ENCODE measurements around the gene CCDC40. TPM values are rescaled to one million over a fixed set of nuclear protein-coding genes. Genes with fewer than 3 reads are reported as not detected.

The CCDC40 gene
- total and polyA plus RNA-seq, 2 donors: 0.57 to 1.5 TPM

GRCh38 chr17:79997011-79997660 lies 39.3 kb upstream of the CCDC40 start:
- Histone ChIP-seq H3K27ac (ENCODE audit: low read depth in 1 of 2, low read length in 1 of 2) (peak overlapping the region; percentile 87 to 94), H3K4me1 (ENCODE audit: control insufficient read depth in 2 of 2, insufficient read depth in 2 of 2, low read length in 2 of 2) (peaks cover 26 to 44% of the 10 kb centered on the region in 2 donors), H3K4me3 (ENCODE audit: low read length in 2 of 2) (peak overlapping the region in 1 of 2 donors; percentile 12), H3K9me3 (ENCODE audit: control insufficient read depth in 2 of 2, insufficient read depth in 1 of 2, low read length in 1 of 2) (peaks cover 0 to 6% of the 10 kb centered on the region in 2 donors), H3K36me3 (ENCODE audit: control insufficient read depth in 2 of 2, insufficient read depth in 2 of 2, low read length in 1 of 2) (no peaks in the 10 kb centered on the region), H3K27me3 (ENCODE audit: control insufficient read depth in 2 of 2, insufficient read depth in 1 of 2, low read length in 1 of 2) (peaks cover 0 to under 1% of the 10 kb centered on the region in 2 donors)
- DNase-seq (ENCODE audit: low read depth in 6 of 9, low spot score in 9 of 9): peak; percentile 65 to 95 (median 80)
- 11% methylated on average over 15 of the region's 15 CpGs for WGBS

- no peak for DNase-seq (ENCODE audit: low read depth in 6 of 9, low spot score in 9 of 9)
- no peaks in the 10 kb centered on the region for H3K36me3 ChIP-seq (ENCODE audit: control insufficient read depth in 2 of 2, insufficient read depth in 2 of 2, low read length in 1 of 2)
- peaks cover 15 to 22% of the 10 kb centered on the region in 2 donors for H3K4me1 ChIP-seq (ENCODE audit: control insufficient read depth in 2 of 2, insufficient read depth in 2 of 2, low read length in 2 of 2)
- no peak overlapping the region for H3K27ac ChIP-seq (ENCODE audit: low read depth in 1 of 2, low read length in 1 of 2)
- WGBS: 97% methylated on average over 7 of the region's 7 CpGs
- peaks cover 0 to 6% of the 10 kb centered on the region in 2 donors for H3K9me3 ChIP-seq (ENCODE audit: control insufficient read depth in 2 of 2, insufficient read depth in 1 of 2, low read length in 1 of 2)
- no peaks in the 10 kb centered on the region for H3K27me3 ChIP-seq (ENCODE audit: control insufficient read depth in 2 of 2, insufficient read depth in 1 of 2, low read length in 1 of 2)
- no peak overlapping the region for H3K4me3 ChIP-seq (ENCODE audit: low read length in 2 of 2)
Observed at GRCh38 chr17:80000136-80000535, 36.3 kb upstream of the CCDC40 start.

DNA sequence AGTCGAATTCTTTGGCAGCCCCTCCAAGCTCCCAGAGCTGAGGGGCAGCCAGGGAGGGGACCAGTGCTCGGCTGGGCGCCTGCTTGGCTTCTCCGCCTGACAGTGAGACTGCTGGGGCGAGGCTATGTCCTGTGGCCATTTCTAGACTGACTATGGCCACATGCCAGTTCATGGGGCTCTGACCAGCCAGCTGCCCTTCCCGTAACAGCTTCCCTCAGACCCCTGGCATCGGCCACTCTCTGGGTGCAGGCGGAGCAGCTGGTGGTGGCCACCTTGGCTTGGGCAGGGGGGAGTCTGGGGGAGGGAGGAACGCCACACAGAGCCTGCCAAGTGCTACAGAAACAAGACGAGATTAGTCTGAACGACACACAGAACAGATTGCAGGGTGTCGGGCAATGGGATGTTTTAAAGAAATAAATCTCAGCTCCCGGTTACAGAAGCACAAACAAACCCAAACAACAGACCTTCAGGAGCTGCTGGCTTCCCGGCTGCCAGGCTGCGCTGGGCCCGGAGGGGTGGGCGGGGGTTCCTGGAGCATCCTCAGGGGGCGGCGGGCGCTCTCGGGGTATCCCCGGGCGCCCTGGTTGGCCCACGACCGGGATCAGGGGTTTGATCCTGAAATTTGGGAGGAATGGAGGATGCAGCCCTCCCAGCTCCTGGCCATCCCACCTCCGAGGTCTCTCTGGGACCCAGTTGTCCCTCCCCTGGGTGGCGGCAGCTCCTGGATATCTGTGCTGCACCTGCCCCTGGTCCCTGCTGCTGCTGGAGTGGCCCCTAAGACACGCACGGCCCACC lies 35.3 kb upstream of the CCDC40 start:
- Histone ChIP-seq H3K27ac (ENCODE audit: low read depth in 1 of 2, low read length in 1 of 2) (no peak overlapping the region), H3K9me3 (ENCODE audit: control insufficient read depth in 2 of 2, insufficient read depth in 1 of 2, low read length in 1 of 2) (peaks cover 0 to 11% of the 10 kb centered on the region in 2 donors), H3K36me3 (ENCODE audit: control insufficient read depth in 2 of 2, insufficient read depth in 2 of 2, low read length in 1 of 2) (no peaks in the 10 kb centered on the region), H3K4me1 (ENCODE audit: control insufficient read depth in 2 of 2, insufficient read depth in 2 of 2, low read length in 2 of 2) (peaks cover 15 to 22% of the 10 kb centered on the region in 2 donors), H3K27me3 (ENCODE audit: control insufficient read depth in 2 of 2, insufficient read depth in 1 of 2, low read length in 1 of 2) (no peaks in the 10 kb centered on the region), H3K4me3 (ENCODE audit: low read length in 2 of 2) (no peak overlapping the region)
- DNase-seq (ENCODE audit: low read depth in 6 of 9, low spot score in 9 of 9): no peak
- 96% methylated on average over 29 of the region's 29 CpGs for WGBS

DNA sequence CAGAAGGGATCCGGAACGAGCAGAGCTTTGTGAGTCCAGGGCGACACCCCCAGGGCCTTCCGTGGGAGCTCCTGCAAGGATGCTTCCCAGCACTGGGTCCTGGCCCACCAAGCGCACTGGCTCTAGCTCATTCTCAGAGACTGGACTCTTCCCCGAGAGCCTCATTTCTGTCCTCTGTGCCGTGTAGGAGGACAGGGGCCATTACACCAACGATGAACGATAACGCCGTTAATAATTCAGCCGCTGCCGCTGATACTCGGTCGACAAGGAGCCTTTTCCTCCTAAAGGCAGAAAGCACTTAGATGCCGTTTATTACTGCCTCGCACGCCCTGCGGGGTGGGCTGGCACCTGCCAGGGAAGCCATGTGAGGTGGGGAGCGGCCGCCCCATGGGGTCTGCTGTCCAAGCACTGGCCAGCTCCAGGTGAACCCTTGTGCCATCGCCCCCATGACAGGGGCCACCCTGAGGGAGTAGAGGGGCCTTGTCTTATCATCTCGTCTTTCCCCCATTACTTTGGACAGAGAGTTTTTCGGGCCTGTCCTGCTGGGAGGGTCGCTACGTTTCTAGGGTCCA lies 34.3 kb upstream of the CCDC40 start:
- DNase-seq (ENCODE audit: low read depth in 6 of 9, low spot score in 9 of 9): no peak
- Histone ChIP-seq H3K4me3 (ENCODE audit: low read length in 2 of 2) (no peak overlapping the region), H3K27me3 (ENCODE audit: control insufficient read depth in 2 of 2, insufficient read depth in 1 of 2, low read length in 1 of 2) (no peaks in the 10 kb centered on the region), H3K27ac (ENCODE audit: low read depth in 1 of 2, low read length in 1 of 2) (no peak overlapping the region), H3K4me1 (ENCODE audit: control insufficient read depth in 2 of 2, insufficient read depth in 2 of 2, low read length in 2 of 2) (peaks cover 5 to 12% of the 10 kb centered on the region in 2 donors), H3K9me3 (ENCODE audit: control insufficient read depth in 2 of 2, insufficient read depth in 1 of 2, low read length in 1 of 2) (peaks cover 0 to 11% of the 10 kb centered on the region in 2 donors), H3K36me3 (ENCODE audit: control insufficient read depth in 2 of 2, insufficient read depth in 2 of 2, low read length in 1 of 2) (no peaks in the 10 kb centered on the region)
- 98% methylated on average over 26 of the region's 26 CpGs for WGBS

- Histone ChIP-seq H3K27ac (ENCODE audit: low read depth in 1 of 2, low read length in 1 of 2) (no peak overlapping the region), H3K4me3 (ENCODE audit: low read length in 2 of 2) (no peak overlapping the region), H3K36me3 (ENCODE audit: control insufficient read depth in 2 of 2, insufficient read depth in 2 of 2, low read length in 1 of 2) (no peaks in the 10 kb centered on the region), H3K4me1 (ENCODE audit: control insufficient read depth in 2 of 2, insufficient read depth in 2 of 2, low read length in 2 of 2) (peaks cover 0 to 5% of the 10 kb centered on the region in 2 donors), H3K9me3 (ENCODE audit: control insufficient read depth in 2 of 2, insufficient read depth in 1 of 2, low read length in 1 of 2) (peaks cover 0 to 11% of the 10 kb centered on the region in 2 donors), H3K27me3 (ENCODE audit: control insufficient read depth in 2 of 2, insufficient read depth in 1 of 2, low read length in 1 of 2) (no peaks in the 10 kb centered on the region)
- WGBS: 97% methylated on average over 30 of the region's 30 CpGs
- DNase-seq (ENCODE audit: low read depth in 6 of 9, low spot score in 9 of 9): no peak
Observed at GRCh38 chr17:80002690-80003490, 33.6 kb upstream of the CCDC40 start.

DNA sequence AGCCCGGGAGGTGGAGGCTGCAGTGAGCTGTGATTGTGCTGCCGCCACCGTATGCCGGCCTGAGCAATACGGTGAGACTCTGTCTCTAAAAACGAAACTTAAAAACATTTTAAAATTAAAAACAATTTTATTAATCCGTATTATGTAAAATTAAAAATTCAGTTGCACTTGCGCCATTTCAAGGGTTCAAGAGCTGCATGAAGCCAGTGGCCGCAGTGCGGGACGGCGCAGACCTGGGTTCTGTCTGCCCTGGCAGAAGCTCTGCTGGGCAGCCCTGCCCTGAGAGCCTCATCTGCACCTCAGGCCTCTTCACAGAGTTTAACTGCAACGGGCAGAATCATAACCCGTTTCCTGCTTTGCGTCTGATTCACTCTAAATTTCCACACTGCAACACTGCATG lies 32.5 kb upstream of the CCDC40 start:
- 96% methylated on average over 15 of the region's 15 CpGs for WGBS

GRCh38 chr17:80005360-80006338 lies 30.8 kb upstream of the CCDC40 start:
- DNase-seq (ENCODE audit: low read depth in 6 of 9, low spot score in 9 of 9): peak in 4 of 9 donors; percentile 32 to 56 (median 50)
- no peak overlapping the region for H3K4me3 ChIP-seq (ENCODE audit: low read length in 2 of 2)
- H3K27ac ChIP-seq (ENCODE audit: low read depth in 1 of 2, low read length in 1 of 2): no peak overlapping the region
- no peaks in the 10 kb centered on the region for H3K27me3 ChIP-seq (ENCODE audit: control insufficient read depth in 2 of 2, insufficient read depth in 1 of 2, low read length in 1 of 2)
- peaks cover 0 to 3% of the 10 kb centered on the region in 2 donors for H3K4me1 ChIP-seq (ENCODE audit: control insufficient read depth in 2 of 2, insufficient read depth in 2 of 2, low read length in 2 of 2)
- H3K36me3 ChIP-seq (ENCODE audit: control insufficient read depth in 2 of 2, insufficient read depth in 2 of 2, low read length in 1 of 2): no peaks in the 10 kb centered on the region
- WGBS: 60% methylated on average over 37 of the region's 37 CpGs
- peaks cover 0 to 5% of the 10 kb centered on the region in 2 donors for H3K9me3 ChIP-seq (ENCODE audit: control insufficient read depth in 2 of 2, insufficient read depth in 1 of 2, low read length in 1 of 2)

More for the DNA sequence above, 32.5 kb upstream of the CCDC40 start:
- Histone ChIP-seq H3K4me3 (ENCODE audit: low read length in 2 of 2) (no peak overlapping the region), H3K9me3 (ENCODE audit: control insufficient read depth in 2 of 2, insufficient read depth in 1 of 2, low read length in 1 of 2) (peaks cover 0 to 11% of the 10 kb centered on the region in 2 donors), H3K4me1 (ENCODE audit: control insufficient read depth in 2 of 2, insufficient read depth in 2 of 2, low read length in 2 of 2) (peaks cover 0 to 3% of the 10 kb centered on the region in 2 donors), H3K27ac (ENCODE audit: low read depth in 1 of 2, low read length in 1 of 2) (no peak overlapping the region), H3K27me3 (ENCODE audit: control insufficient read depth in 2 of 2, insufficient read depth in 1 of 2, low read length in 1 of 2) (no peaks in the 10 kb centered on the region), H3K36me3 (ENCODE audit: control insufficient read depth in 2 of 2, insufficient read depth in 2 of 2, low read length in 1 of 2) (no peaks in the 10 kb centered on the region)
- DNase-seq (ENCODE audit: low read depth in 6 of 9, low spot score in 9 of 9): no peak

DNA sequence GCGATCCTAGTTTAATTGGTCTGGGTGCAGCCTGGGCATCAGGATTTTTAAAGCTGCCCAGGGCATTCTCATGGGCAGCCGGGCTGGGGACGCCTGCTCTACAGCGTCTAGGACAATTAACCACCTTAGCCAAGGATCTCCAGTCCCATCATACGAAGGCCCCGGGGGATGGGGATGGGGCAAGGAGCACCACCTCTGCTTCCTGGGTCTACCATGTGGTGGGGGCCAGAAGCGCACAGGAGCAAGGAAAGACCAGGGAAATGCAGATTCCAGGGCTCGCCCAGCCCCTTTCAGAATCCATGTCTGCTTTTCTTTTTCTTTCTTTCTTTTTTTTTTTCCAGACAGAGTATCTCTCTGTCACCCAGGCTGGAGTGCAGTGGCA lies 30.1 kb upstream of the CCDC40 start:
- H3K27ac ChIP-seq (ENCODE audit: low read depth in 1 of 2, low read length in 1 of 2): no peak overlapping the region
- peaks cover 0 to 5% of the 10 kb centered on the region in 2 donors for H3K9me3 ChIP-seq (ENCODE audit: control insufficient read depth in 2 of 2, insufficient read depth in 1 of 2, low read length in 1 of 2)
- H3K27me3 ChIP-seq (ENCODE audit: control insufficient read depth in 2 of 2, insufficient read depth in 1 of 2, low read length in 1 of 2): no peaks in the 10 kb centered on the region
- H3K36me3 ChIP-seq (ENCODE audit: control insufficient read depth in 2 of 2, insufficient read depth in 2 of 2, low read length in 1 of 2): no peaks in the 10 kb centered on the region
- DNase-seq (ENCODE audit: low read depth in 6 of 9, low spot score in 9 of 9): no peak
- 78% methylated on average over 8 of the region's 8 CpGs for WGBS
- H3K4me3 ChIP-seq (ENCODE audit: low read length in 2 of 2): no peak overlapping the region
- H3K4me1 ChIP-seq (ENCODE audit: control insufficient read depth in 2 of 2, insufficient read depth in 2 of 2, low read length in 2 of 2): peaks cover 0 to 3% of the 10 kb centered on the region in 2 donors

All from thymus (tissue), 11 donors.